ENCODE data around the gene TMEM17.
"Not testable (repeated sequence)": the region's sequence is repeated elsewhere in the genome, so short reads cannot be mapped to it uniquely, and the experiment has no call there.

The TMEM17 gene, protein sequence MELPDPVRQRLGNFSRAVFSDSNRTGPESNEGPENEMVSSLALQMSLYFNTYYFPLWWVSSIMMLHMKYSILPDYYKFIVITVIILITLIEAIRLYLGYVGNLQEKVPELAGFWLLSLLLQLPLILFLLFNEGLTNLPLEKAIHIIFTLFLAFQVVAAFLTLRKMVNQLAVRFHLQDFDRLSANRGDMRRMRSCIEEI

DNA sequence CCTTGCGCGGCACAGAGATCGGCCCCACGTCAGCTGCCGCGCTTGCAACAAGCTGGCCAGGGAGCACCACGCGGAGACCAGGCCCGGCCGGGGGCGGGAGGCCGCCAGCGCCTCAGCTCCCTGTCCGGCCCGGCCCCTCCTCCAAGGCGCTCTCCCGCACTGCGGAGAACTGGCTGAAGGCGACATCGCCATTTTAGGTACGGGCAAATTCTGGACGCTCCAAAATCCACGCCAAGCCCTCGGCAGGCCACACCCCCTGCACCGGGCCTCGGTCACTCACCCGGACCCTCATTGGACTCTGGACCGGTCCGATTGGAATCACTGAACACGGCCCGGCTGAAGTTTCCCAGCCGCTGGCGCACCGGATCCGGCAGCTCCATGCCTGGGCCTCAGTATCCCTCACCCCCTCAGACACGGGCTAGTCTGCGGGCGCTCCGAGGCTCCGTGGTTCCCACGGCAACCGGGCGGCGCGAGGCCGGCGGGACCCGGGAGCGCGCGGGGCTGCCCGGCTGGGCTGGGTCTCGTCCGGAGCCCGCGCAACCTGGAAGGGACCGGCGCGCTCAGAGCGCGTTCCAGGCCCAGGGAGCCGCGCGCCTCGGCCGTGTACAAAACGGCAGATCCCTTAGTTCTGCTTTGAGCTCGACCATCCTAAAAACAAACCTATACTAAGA, at the start of gene TMEM17:
TMEM17 (minus strand) TSS at position 446 of the 671 bp plus-strand sequence; CDS start at position 380, 66 bp downstream.
- peak; percentile 75 for FAIRE-seq

DNA sequence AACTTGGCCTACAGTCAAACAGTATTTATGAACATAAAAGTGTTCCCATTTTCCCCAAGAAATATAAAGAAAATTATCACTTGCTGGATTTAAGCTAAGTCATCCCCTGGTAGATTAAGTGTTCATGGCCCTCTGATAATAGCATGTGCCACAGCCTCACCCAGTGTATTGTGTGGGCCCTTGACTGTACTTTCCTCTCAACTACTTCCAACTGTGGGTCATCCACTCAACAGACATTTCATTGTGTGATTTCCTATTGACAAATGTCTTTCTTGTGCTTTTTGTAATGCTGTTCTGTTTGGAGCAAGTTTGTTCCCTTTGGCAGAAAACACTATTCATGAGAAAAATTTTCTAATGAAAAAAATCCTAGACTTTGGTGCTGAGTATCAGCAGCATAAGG, 48.4 kb upstream of the TMEM17 start:
- no peak for FAIRE-seq

DNA sequence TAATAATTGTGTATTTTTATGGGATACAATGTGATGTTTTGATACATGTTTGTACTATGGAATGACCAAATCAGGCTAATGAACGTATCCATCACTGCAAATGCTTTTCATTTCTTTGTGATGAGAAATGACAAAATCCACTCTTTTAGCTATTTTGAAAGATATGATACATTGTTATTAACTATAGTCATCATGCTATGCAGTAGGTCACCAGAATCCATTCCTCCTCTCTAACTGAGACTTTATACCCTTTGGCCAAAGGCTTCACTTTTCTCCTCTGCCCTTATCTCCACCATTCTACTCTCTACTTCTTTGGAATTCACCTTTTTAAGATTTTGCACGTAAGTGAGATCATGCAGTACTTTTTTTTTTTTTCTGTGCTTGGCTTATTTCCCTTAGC, 44.5 kb upstream of the TMEM17 start:
- no peak for FAIRE-seq

DNA sequence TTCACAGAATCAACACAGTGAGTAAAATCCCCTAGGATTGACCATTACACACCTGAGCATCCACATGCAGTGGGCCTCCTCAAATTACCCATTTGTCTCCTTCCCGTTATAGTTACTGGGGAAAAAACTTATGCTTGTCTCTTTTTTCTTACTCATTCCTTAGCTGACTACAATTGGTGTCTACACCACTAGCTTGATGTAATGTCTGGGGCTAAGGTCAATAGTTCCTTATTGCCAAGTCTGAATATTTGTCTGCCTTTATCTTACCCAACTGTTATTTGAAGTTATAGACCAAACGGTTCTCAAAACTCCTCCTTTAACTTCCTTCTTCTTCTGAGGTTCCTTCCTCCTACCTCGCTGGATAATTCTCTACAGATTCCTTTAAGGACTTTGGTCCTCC, 41.9 kb upstream of the TMEM17 start:
- no peak for FAIRE-seq

DNA sequence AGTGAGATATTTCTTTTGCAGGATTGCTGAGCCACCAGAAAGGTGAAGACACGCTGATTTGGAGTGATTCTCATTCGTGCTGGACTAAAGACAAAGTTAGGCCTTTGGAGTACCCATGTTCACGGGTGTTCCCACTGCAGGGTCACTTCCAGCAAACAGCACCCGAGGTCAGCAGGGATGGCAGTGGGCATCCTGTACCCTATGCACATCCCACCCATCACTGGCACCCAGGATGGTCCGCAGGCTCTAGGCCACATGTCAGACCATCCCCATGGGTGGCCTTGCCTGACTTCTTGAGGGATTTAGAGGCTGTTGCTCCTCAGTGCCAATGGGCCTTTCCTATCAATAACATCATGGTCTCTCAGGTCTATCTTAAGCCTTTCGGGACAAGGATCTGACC, 39.3 kb upstream of the TMEM17 start:
- no peak for FAIRE-seq

DNA sequence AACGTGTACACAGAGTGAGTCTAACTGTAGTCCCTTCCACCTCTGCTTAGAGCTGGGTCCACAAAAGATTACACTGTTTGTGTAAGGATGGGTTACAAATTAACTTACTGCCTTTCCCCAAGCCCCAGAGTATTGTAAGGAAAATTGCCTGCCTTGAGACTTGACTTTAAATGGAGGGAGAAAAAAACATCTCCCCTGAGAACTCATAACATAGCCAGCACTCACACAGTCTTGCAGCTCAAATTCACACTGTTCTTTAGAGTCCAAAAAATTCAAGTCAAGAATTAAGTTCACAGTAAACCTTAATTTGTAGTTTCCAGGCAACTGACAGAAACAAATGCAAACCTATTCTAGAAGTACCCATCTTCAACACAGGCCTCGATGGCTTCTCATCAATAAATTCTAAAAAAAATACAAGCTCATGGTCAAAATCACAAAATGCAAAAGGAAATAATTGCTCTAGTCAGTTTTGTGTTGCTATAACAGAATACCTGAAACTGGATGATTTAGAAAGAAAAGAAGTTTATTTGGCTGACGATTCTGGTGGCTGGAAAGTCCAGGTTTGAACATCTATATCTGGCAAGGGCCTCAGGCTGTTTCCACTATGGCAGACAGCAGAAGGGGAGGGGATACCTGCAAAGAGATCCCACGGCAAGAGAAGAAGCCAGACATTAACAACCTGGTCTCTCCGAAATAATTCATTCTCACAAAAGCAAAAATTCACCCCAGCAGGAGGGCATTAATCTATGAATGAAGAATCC, 34.6 kb upstream of the TMEM17 start:
- FAIRE-seq: no peak

DNA sequence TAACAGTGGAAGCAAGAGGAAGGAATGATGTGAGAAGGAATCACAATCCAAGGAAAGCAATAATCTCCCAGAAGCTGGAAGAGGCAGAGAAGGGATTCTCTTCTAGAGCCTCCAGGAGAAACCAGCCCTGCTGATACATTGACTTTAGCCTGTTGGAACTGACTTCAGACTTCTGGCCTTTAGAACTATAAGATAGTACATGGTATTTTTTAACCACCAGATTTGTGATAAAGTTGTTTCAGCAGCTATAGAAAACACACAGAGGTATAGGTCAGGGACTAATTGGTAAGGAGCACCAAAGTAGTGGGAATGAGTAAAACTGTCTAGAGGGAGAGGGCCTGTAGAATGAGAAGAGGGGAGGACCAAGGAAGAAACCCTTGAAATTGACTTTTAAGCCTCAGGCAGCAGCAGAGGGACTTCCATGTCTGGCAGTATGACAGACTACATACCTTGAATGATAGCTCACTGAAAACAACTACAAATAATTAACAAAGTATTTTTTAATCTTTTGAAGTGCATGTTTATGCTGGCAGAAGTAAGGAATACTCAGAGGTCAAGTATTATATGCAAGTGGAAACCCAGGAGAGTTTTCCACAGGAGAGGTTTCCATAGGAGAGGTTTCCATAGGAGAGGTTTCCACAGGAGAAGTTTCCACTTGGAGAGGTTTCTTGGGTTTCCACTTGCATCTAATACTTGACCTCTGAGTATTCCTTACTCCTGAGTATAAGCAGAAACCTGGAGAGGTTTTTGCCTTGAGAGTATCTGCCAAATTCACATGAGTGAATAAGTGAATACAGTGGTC, 33.8 kb upstream of the TMEM17 start:
- no peak for FAIRE-seq

DNA sequence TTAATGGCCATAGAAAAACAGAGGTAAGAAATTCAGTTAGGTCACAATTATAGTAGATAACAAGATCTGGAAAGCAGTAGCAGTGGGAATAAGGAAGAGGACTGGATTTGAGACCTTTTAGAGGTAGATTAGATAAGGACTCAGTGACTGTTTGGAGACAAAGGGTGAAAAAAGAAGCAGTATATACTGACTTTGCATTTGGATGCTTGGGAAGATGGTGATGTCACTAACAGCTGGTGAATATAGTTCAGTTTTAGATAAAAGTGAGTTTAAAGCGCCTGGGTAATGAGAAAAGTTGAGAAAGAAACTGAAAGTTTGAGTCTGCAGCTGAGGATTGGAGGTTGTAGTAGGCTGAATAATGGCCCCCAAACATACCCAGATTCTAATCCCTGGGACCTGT, 32.8 kb upstream of the TMEM17 start:
- no peak for FAIRE-seq

DNA sequence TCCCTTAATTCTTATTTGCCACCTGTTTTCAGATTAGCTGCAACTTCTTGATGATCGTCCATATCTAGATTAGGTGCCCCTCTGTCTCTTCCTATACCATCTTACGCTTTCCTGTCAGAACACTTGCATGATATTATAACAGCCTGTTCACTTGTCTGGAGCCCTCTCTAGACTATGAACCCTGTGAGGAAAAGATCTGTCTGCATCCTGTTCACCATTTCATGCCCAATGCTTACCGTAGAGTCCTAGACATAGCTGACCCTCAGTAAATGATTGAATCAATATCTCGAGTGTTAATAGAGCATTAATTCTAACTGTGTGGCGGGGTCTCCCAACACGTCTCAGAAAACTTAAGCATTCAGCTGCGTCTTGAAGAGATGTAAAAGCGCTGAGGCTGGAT, 31.8 kb upstream of the TMEM17 start:
- no peak for FAIRE-seq

DNA sequence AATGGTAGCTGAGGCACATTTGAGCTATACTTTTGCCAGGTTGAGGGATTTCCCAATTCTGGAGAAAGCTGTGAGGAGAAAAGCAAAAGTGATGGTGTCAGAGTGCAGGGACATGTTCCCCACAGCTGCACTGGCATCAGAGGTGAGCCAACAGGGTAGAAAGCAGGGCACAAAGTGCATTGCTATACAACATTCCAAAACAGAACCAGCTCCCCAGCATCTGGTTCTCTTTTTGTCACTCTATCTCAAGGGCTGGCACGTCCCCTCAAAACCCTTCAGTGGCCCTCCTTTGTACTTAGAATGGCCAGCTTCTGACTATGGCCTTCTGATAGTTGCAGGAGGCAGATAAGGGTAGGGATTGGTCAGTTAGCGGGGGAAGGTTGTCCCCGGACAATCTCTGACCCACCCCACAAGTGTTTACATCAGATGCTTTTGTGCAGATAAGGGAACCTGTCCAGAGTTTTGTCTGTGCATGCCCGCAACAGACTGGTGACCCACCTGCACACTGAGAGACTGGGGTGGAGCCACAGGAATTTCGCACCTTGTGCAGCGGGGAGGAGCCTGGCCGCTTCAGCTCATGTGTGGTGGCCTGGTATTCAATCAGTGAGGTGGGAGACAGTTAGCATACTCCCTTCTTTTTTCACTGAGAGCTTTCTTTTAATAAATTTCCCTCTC, 31.0 kb upstream of the TMEM17 start:
- FAIRE-seq: no peak

DNA sequence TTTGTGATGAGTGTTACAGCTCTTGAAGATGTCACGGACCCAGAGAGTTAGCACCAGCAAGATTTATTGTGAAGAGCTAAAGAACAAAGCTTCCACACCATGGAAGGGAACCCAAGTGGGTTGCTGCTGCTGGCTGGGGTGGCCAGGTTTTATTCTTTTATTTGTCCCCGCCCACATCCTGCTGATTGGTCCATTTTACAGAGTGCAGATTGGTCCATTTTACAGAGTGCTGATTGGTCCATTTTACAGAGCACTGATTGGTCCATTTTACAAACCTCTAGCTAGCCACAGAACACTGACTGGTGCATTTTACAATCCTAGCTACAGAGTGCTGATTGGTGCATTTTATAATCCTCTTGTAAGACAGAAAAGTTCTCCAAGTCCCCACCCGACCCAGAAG, 29.5 kb upstream of the TMEM17 start:
- FAIRE-seq: not testable (repeated sequence)

DNA sequence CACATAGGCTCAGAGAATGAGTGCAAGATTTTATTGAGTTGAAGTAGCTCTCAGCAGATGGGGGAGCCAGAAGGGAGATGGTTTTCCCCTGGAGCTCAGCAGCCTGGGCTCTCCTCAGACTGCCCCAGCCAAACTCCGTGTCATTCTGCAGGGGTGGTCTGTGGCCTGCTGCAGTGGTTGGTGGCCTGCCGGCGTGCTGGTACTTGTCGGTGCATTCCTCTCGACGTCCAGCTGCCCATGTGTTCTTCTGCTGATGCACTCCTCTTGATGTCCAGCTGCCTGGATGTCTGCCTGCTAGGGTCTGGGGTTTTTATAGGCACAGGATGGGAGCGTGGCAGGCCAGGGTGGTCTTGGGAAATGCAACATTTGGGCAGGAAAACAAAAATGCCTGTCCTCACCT, 25.6 kb upstream of the TMEM17 start:
- no peak for FAIRE-seq

DNA sequence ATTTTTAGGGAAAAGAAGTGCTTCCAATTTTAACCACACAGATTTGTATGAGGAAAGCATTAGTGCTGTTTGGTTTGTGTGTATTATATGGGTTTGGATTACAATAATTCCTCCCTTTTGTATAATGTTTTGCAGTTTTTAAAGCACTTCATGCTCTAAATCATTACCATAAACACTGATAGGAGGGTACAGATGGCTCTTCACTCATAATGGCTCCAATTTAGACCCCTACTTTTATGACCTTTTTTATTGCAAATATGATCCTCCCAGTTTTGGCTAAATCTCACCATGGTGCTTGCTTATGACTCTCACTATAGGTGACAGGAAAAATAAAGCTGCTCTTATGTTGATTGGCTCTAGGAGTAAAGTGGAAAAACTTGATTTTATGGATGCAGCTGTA, 23.8 kb upstream of the TMEM17 start:
- FAIRE-seq: no peak

DNA sequence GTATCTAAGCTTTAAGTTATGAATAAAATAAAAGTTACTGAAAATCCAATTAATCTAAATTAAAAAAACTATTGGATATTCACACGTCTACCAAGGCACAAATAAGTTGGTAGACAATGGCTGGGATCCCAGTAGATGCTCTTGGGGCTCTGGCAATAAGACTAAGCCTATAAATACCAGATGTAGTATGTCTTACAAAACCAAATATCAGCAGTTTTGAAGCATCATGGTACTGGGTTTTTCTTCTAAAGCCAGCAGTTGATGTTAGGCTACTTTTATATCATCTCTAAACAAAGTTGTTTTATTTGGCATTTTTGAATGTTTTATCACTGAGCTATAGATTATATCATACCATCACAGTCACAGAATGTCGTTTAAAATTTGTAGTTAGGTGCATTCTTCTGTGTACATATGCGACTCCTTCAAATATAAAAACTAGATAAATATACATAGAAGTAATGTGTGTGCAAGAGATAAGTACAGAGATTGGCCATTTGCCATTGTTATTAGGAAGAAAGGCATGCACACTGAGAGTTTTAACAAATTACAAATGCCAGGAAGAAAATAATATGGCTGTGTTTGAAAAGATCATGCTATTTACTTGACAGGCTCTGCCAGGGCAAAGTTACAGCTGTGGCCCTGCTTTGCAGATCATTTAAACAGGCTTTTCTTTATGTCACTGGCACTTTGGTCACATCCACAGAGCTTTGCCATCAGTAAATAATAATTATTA, 21.6 kb upstream of the TMEM17 start:
- no peak for FAIRE-seq

DNA sequence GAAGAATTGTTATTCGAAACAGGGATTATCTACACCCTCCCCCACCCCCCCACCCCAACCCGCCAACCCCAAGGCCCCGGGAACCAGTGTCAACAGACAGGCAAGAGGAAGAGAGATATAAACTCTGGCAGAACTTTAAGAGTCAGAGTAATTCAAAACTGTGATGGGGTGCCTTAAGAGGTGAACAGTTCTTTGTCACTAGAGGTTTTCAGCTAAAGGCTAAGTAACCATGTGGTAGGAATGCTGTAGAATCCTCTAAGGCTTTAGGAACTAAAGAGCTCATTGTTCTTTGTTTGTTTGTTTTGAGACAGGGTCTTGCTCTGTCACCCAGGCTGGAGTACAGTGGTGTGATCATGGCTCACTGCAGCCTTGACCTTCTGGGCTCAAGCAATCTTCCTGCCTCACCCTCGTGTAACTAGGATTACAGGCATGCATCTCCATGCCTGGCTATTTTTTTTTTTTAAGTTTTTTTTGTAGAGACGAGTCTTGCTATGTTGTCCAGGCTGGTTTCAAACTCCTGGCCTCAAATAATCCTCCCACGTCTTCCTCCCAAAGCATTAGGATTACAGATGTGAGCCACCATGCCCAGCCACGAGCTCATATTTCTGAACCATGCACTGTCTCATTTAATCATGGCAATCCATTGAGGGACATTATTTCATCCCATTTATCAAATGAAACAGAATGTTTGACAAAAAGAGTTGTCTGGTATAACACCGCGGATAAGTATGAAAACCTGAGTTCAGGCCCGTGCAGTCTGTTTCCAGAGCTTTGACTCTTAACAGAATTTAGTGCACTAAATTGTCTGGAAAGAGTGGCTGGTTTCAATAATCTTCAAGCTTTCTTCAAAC, 20.8 kb upstream of the TMEM17 start:
- FAIRE-seq: no peak

DNA sequence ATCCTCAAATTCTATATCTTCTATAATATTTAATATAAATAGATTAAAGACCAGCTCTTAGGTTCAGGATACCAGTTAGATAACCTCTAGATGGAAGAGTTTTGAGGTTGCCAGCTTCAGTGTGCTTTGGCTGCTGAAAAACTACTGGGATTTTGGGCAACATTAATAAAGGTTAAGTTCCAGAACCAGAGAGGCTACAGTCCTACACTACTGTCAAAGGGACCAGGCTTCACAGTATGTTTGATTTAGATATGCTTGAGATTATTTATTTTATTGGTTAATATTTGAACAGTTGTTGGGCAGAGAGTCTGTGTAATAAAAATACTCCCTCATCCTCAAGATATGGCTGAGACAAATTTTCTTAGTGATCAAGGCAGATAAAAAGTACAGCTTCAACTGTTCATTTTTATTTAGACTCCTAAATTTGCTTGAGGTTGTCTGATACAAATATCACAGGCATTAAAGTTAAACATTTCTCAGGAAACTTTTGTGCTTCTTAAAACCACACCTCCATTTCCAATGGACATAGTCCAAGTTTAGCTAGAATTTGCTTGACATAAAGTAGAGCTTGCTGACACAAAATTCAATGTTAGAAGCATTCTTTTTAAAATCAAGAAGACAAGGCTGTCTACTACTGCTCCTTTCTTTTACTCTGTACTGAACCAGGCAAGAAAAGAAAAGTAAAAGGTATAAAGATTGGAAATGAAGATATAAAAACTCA, 19.7 kb upstream of the TMEM17 start:
- no peak for FAIRE-seq

DNA sequence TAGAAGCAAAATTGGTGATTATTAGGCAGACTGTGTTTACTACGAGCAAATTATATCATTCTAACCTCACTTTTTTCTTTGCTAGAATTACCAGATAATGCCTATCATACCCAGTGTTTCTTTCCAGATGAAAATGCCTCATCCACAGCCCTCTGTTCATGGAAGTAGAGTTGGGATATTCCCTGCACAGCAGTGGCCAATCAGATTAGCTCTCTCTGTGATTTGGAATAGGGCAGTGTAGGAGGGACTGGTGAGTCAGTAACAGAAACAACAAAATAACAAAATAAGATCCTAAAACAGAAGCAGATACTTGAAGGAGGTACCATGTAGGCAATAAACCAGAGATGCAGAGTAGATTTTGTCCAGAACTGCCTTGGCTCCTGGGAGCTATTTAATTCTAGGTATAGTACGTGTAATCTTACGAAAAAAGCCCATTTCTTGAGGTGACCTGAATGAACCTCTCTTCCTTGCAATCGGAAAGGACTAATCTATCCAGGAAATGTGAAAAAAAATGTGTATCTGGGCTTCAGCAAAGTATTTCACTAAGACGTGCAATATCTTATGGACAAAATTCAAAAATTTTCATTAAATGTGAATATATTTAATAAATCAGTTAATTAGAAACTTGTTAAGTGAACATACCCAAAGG, 18.4 kb upstream of the TMEM17 start:
- FAIRE-seq: no peak

DNA sequence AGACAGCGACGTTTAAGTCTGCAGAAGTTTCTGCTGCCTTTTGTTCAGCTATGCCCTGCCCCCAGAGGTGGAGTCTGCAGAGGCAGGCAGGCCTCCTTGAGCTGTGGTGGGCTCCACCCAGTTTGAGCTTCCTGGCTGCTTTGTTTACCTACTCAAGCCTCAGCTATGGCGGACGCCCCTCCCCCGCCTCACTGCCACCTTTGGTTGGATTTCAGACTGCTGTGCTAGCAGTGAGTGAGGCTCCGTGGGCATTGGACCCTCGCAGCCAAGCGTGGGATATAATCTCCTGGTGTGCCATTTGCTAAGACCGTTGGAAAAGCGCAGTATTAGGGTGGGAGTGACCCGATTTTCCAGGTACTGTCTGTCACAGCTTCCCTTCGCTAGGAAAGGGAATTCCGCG, 15.1 kb upstream of the TMEM17 start:
- not testable (repeated sequence) for FAIRE-seq

DNA sequence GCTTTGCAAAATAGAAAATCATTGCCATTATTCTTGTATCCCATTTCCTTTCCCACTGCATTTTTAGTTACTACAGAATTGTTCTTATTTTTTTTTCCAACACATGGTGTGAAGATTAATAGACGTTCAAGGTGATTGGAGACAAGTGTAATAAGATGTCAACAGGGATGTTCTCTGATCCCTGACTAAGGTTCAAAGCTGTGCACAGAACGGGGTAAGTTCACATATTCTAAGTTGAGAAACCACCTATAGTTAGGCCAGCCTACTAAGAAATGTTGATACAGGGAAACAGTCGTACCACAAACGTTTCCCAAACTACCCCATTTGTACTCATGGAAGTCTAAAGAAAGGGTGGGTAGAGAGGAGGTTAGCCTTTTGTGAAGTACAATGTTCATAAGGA, 6.4 kb upstream of the TMEM17 start:
- no peak for FAIRE-seq

DNA sequence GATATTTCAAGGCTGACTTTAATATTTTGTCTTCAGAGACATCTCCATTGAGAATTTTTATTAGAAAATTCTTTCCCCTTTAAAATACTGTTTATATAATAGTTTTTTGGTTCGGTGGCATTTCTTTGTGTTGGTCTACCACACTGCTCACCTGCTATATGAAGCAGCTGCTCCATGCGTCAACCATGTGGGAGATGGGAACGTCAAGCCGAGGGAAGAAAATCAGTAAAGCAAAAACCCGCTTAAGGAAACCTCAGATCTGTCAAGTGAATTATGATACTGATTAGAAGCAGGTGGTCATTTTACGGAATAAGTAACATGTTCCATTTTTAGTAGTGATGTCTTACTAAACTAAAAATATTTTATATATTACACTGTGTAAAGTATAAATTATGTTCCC, 5.6 kb upstream of the TMEM17 start:
- FAIRE-seq: no peak
